Urinary bladder (tissue), 4 donors: Measurements from ENCODE around the gene TRMT10B. TPM values are rescaled to one million over a fixed set of nuclear protein-coding genes. Genes with fewer than 3 reads are reported as not detected.
"Not testable (repeated sequence)": the region's sequence is repeated elsewhere in the genome, so short reads cannot be mapped to it uniquely, and the experiment has no call there.

Experiments
- DNase-seq: peaks from one replicate; pipeline ENCODE4 v3.0.0-alpha.2; 2015; ENCODE audit errors: extremely low spot score
- H3K27ac ChIP-seq: one replicate; pipeline ENCODE4 v1.5.1; 2013; ENCODE audit warnings: low read depth, mild to moderate bottlenecking, moderate library complexity
- H3K36me3 ChIP-seq: one replicate; pipeline ENCODE4 v1.6.1; 2013; ENCODE audit warnings: mild to moderate bottlenecking, moderate library complexity; ENCODE audit not compliant: insufficient read depth
- H3K4me1 ChIP-seq: one replicate; pipeline ENCODE4 v1.6.1; 2013; ENCODE audit warnings: mild to moderate bottlenecking, moderate library complexity; ENCODE audit not compliant: insufficient read depth
- H3K4me3 ChIP-seq: one replicate; pipeline ENCODE4 v1.5.1; 2013; ENCODE audit warnings: low read depth, low read length
- WGBS: extraction: QIAGEN DNeasy Blood & Tissue Kit; methylation state at CpG from one replicate; pipeline ENCODE4 v1.1.7; 2013; 5-methylcytosine and 5-hydroxymethylcytosine counted together
- polyA plus RNA-seq: library from polyadenylated mRNA; stranded (reverse); fragments of 200-250 nt; gene quantifications from one replicate; pipeline ENCODE4 v1.2.3, GENCODE V29; 2013
- total RNA-seq: library from RNA; depleted of rRNA; stranded (reverse); fragments of >200 nt; gene quantifications from one replicate; pipeline ENCODE4 v1.2.3, GENCODE V29; 2014
- donor health status: healthy with polysubstance abuse.
- donor health status: healthy.

Gene TRMT10B
- total and polyA plus RNA-seq, 2 donors: 6.6 to 9.5 TPM

DNA sequence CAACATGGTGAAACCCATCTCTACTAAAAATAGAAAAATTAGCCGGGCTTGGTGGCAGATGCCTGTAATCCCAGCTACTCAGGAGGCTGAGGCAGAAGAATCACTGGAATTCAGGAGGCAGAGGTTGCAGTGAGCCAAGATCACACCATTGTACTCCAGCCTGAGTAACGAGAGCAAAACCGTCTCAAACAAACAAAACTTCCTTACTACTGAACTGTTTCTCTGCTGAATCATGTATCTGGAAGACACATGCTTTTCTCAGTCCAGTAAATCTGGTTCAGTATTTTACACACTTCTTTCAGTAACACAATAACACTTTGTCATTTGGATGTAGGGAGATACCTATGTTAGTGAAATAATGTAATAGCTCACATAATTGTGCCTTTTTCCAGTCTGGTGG, 7.9 kb downstream of the TRMT10B start:
- no peak overlapping the region for H3K4me3 ChIP-seq
- H3K4me1 ChIP-seq: no peaks in the 10 kb centered on the region
- no peak overlapping the region for H3K27ac ChIP-seq
- 68% methylated on average over 3 of the region's 3 CpGs for WGBS
- no peak for DNase-seq
- H3K36me3 ChIP-seq: no peaks in the 10 kb centered on the region

DNA sequence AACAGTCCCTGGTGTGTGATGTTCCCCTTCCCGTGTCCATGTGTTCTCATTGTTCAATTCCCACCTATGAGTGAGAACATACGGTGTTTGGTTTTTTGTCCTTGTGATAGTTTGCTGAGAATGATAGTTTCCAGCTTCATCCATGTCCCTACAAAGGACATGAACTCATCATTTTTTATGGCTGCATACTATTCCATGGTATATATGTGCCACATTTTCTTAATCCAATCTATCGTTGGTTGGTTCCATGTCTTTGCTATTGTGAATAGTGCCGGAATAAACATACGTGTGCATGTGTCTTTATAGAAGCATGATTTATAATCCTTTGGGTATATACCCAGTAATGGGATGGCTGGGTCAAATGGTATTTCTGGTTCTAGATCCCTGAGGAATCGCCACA, 11.7 kb downstream of the TRMT10B start:
- not testable (repeated sequence) for H3K4me3 ChIP-seq, DNase-seq, H3K27ac ChIP-seq, H3K36me3 ChIP-seq, H3K4me1 ChIP-seq
- 86% methylated on average over 6 of the region's 6 CpGs for WGBS

DNA sequence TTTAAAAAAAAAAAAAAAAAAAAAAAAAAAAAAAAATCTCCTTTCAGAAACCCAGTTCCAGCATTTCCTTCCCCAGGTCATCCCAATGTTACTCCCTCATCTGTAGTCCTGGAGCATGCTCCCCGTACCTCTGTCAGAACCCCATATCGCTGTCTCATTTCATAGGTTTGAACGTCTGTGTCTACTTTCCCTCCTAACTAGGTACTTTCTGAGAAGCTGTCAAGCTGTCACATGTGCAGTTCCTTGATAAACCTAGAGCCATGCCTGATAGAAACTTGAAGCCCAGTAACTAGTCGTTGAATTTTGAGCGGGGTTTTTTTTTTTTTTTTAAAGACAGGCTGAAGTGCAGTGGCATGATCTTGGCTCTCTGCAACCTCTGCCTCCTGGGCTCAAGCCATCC, 15.7 kb downstream of the TRMT10B start:
- no peak overlapping the region for H3K27ac ChIP-seq
- no peak overlapping the region for H3K4me3 ChIP-seq
- no peaks in the 10 kb centered on the region for H3K36me3 ChIP-seq
- 92% methylated on average over 5 of the region's 5 CpGs for WGBS
- DNase-seq: no peak
- H3K4me1 ChIP-seq: no peaks in the 10 kb centered on the region

DNA sequence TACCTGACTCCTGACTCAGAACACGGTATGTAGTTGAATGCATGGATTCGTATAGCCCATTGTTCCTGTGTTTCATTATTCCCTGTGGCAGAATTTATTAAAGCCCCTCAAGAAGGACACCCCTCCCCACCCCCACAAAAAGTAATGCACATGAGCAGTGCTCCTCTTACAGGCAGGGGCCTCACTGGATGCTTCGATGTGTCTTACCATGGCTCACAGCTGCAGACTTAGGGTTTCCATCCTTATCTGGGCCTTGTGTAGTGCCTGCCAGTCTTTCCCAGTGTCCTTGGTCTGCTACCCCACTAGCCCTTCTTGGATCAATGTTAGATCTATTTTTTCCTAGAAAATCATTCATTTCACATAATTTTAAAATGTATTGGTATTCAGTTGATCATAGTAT, 16.4 kb downstream of the TRMT10B start:
- no peak for DNase-seq
- no peaks in the 10 kb centered on the region for H3K4me1 ChIP-seq
- H3K36me3 ChIP-seq: no peaks in the 10 kb centered on the region
- WGBS: 95% methylated on average over 3 of the region's 3 CpGs
- H3K27ac ChIP-seq: no peak overlapping the region
- H3K4me3 ChIP-seq: no peak overlapping the region

DNA sequence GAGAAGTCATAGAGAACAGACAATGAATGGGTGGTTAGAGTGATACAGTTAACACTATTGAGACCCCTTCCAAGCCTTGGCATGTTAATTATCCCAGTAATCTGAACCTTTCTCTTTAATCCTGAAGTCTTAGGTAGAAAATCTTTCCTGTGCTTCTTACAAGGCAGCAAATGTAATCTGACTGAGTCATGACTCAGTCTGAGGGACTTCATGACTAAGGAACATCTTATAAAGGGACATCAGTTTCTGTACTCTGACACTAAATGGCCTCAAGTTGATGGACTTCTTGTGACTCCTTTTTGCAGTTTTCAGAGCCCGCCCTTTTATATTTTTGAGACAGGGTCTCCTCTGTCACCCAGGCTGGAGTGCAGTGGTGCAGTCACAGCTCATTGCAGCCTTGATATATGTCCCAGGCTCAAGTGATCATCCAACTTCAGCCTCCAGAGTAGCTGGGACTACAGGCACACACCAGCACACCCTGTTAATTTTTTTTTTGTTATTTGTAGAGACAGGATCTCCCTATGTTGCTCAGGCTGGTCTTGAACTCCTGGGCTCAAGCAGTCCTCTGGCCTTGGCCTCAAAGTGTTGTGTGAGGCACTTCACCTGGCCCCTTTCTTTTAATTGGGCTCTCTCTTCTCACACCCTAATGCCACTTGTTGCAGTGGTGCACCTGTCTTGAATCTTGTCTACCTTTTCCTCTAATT, 21.8 kb downstream of the TRMT10B start:
- Histone ChIP-seq H3K36me3 (no peaks in the 10 kb centered on the region), H3K27ac (no peak overlapping the region)
- WGBS: 100% methylated on average over 1 of the region's 1 CpG

DNA sequence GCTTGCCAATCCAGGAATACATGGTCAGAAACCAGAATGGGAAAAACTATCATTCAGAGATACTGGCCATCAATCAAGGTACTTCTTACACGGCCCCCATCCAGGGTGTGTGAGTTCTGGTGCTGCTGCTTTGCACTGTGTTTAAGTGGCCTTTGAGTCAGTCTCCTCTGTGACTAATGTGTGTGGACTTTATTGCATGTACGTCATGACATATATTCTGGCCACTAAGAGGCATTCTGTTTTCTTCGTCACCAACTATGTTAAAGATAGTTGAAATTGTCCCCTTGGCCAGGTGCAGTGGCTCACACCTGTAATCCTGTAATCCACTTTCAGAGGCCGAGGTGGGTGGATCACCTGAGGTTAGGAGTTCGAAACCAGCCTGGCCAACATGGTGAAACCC, 22.7 kb downstream of the TRMT10B start:
- Histone ChIP-seq H3K4me1 (no peaks in the 10 kb centered on the region), H3K27ac (no peak overlapping the region), H3K4me3 (no peak overlapping the region), H3K36me3 (no peaks in the 10 kb centered on the region)
- no peak for DNase-seq
- 91% methylated on average over 5 of the region's 5 CpGs for WGBS

More for the DNA sequence above, 21.8 kb downstream of the TRMT10B start:
- DNase-seq: no peak
- Histone ChIP-seq H3K4me1 (no peaks in the 10 kb centered on the region), H3K4me3 (no peak overlapping the region)

DNA sequence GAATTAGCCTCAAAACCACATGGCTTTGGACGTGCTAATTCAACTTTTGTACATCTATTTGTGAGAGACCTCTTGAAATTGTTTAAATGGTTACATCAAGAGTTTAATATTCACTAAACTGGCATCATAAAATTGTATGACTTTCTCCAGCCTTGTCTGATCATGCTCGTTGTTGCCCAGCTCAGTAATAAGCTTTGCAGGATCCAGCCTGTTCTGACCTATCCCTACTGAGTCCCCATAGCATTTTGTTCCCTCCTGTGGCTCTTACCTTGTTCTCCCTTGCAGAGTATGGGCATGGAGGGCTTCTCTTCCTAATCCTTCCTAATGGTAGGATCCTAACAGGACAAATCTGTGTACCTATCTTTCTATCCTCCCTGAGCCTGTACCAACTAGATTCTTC, 24.9 kb downstream of the TRMT10B start:
- WGBS: 74% methylated on average over 2 of the region's 2 CpGs
- Histone ChIP-seq H3K27ac (no peak overlapping the region), H3K4me1 (no peaks in the 10 kb centered on the region), H3K36me3 (no peaks in the 10 kb centered on the region), H3K4me3 (no peak overlapping the region)
- no peak for DNase-seq

DNA sequence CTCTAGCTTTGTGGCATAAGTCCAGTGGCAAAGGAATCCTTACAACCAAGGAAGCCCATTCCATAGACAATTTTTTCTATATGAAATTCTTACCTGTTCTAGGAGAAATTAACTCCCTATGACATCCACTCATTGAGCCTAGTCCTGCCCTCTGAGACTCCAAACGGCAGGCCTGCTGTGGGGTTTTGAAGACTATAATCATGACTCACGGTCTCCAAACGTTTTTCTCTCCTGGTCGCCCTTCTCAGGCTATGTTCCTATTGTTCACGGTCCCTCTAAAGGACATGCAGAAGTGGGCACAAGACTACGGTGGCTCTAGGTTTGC, 30.6 kb downstream of the TRMT10B start:
- no peak for DNase-seq
- Histone ChIP-seq H3K27ac (no peak overlapping the region), H3K4me3 (peak overlapping the region; percentile 79), H3K4me1 (no peaks in the 10 kb centered on the region), H3K36me3 (no peaks in the 10 kb centered on the region)
- 1% methylated on average over 6 of the region's 6 CpGs for WGBS

DNA sequence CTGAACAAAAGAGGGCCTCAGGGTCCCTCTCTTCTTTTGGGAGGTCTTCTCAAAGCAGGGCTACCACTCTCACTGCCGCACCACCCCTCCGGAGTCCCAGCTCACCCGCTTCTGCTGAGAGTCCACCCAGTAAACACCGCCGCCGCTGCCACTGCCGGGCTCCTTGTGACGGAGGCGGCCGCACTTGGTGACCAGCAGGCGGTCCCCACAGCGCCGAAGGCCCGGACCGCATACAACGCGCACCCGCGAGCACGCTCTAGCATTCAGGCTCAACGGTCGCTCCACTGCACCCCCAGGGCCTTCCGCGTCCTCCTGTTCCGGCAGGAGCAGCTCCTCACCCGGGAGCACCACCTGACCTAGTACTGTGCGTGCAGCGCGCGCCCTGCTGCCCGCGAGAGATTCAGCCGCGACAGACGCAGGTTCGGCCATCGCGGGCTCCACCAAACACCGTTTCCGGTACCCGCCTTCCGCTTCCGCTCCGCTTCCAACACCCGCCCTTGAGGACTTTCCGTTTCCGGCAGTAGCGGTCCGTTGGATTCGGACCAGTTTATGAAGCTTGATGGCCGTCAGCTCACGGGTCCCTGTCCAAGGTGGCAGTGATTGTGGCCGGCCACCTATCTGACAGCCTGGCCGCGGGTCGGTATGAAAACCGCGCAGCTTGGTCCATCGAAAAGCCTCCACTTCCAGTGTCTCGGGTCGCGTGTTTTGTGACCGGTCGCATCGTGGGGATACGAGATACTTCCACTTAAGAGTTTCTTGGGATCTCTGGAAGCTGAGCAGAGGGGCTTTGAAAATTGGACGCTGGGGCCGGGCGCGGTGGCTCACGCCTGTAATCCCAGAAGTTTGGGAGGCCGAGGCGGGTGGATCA, 31.2 kb downstream of the TRMT10B start, which contains the start of gene EXOSC3:
Gene EXOSC3, minus strand, starts transcription at position 449 of the 868 bp plus-strand sequence. Its CDS starts 20 bp downstream, at position 429.
- DNase-seq: peak; percentile 65
- Histone ChIP-seq H3K4me3 (peak within 1 kb of the TSS; percentile 79), H3K27ac (peak within 1 kb of the TSS; percentile 73), H3K36me3 (no peaks in the 10 kb centered on the region), H3K4me1 (no peaks in the 10 kb centered on the region)
- under 1% methylated on average over 73 of the region's 73 CpGs for WGBS

DNA sequence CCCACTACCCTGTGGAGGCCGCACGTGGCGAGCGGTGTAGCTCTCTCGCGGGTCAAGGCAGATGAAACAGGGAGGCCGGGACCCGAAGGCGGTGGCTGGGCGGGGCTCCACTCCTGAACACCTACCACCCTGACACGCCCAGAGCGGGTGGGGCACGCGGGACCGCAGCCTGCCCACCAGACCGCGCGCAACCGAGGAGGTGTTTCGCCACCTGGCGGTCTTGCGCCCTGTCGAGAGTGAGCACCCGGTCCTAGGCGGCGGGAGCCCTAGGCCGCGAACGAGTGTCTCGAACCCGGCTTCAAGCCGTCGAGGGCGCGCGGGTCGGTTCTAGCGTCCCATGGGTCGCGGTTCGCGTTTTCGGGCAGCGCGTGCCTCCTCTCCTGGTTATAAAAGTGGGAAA, 33.5 kb downstream of the TRMT10B start:
- Histone ChIP-seq H3K36me3 (no peaks in the 10 kb centered on the region), H3K27ac (no peak overlapping the region), H3K4me1 (no peaks in the 10 kb centered on the region), H3K4me3 (no peak overlapping the region)
- DNase-seq: no peak
- WGBS: 47% methylated on average over 45 of the region's 45 CpGs

DNA sequence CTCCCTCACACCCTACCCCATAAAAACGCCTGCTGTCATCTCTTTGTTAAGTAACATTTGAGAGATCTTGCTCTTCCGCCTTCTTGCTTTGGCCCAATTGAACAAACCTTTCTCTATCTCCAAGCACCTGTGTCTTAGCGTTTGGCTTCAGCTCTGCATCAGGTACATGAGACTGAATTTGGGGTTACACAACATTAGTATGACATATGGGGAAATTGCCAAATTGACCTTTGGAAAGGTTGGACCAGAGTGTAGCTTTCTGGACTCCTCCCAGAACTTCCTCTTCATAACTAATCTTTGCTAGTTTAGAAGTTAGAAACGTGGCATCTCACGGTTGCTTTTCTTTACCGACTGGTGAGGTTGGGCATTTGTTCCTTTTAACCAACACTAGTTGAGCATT, 34.7 kb downstream of the TRMT10B start:
- H3K4me1 ChIP-seq: no peaks in the 10 kb centered on the region
- H3K27ac ChIP-seq: no peak overlapping the region
- 83% methylated on average over 6 of the region's 6 CpGs for WGBS
- no peak for DNase-seq
- H3K4me3 ChIP-seq: no peak overlapping the region
- no peaks in the 10 kb centered on the region for H3K36me3 ChIP-seq

DNA sequence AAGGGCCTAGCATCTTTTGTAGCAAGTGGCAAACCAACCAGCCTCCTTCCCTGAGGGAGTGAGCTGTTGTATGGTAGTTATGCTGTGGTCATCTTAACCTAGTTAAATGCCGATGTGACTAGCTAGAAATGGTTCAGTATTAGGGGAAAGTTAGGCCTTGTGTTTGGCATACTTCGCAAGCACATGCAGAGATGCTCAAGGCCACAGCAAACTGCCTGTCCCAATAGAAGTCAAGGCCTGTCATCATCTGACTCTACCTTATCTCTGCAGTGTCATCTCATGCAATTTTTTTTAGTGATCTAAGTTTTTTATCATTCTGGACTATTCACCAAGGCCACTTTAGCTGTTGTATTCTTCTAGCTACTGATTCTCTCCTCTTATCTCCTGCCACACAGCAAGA, 36.5 kb downstream of the TRMT10B start:
- 98% methylated on average over 2 of the region's 2 CpGs for WGBS
- no peaks in the 10 kb centered on the region for H3K4me1 ChIP-seq
- no peak overlapping the region for H3K27ac ChIP-seq
- no peak overlapping the region for H3K4me3 ChIP-seq
- DNase-seq: no peak
- H3K36me3 ChIP-seq: no peaks in the 10 kb centered on the region

DNA sequence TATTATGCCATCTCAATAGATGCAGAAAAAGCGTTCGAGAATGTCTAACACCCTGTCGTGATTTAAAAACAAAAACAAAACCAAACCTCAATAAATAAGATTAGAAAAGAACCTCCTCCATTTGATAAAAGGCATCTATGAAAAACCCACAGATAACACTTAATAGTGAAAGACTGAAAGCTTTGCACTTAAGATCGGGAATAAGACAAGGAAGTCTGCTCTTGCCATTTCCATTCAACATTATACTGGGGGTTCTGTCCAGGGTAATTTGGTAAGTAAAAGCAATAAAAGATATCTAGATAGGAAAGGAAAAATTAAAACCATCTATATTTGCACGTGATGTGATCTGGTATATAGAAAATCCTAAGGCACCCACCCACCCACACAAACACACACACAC, 38.5 kb downstream of the TRMT10B start:
- DNase-seq: no peak
- Histone ChIP-seq H3K4me1 (no peaks in the 10 kb centered on the region), H3K36me3 (no peaks in the 10 kb centered on the region), H3K4me3 (no peak overlapping the region), H3K27ac (no peak overlapping the region)
- WGBS: 75% methylated on average over 5 of the region's 5 CpGs

DNA sequence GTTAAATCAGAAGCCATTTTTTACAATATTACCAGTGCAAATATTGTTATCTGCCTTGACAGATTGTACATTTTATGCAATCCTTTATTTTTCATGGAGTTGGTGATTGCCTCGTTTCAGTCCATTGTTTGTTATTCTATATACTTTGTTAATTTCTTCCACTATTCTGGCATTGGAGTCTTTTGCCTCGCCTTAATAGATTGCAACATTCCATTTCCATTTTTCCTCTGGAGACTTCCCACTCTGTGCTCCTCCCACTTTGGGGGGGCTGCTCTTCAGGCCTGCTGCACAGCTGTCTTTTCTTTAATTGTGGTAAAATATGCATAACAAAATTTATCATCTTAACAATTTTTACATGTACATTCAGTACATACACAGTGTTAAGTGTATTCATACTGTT, 42.6 kb downstream of the TRMT10B start:
- Histone ChIP-seq H3K4me1 (no peaks in the 10 kb centered on the region), H3K4me3 (no peak overlapping the region), H3K27ac (no peak overlapping the region), H3K36me3 (no peaks in the 10 kb centered on the region)
- DNase-seq: no peak
- WGBS: 70% methylated on average over 2 of the region's 2 CpGs
